VCaP (cell line): ENCODE data around the gene DDX39A.

Source experiments
- H3K27ac ChIP-seq: fragments of 450-650 bp; 2 replicates; pipeline ENCODE4 v1.5.1; 2017
- TF ChIP-seq, protein P1 (sequence below): fragments of 450-650 bp; conservative IDR thresholded peaks from 2 replicates; pipeline ENCODE4 v1.5.1; 2017; ENCODE audit warnings: mild to moderate bottlenecking, moderate library complexity

Gene DDX39A

GRCh38 chr19:14440049-14440448, 20.9 kb upstream of the DDX39A start:
- no peak overlapping the region for H3K27ac ChIP-seq
- TF ChIP-seq, protein P1, sequence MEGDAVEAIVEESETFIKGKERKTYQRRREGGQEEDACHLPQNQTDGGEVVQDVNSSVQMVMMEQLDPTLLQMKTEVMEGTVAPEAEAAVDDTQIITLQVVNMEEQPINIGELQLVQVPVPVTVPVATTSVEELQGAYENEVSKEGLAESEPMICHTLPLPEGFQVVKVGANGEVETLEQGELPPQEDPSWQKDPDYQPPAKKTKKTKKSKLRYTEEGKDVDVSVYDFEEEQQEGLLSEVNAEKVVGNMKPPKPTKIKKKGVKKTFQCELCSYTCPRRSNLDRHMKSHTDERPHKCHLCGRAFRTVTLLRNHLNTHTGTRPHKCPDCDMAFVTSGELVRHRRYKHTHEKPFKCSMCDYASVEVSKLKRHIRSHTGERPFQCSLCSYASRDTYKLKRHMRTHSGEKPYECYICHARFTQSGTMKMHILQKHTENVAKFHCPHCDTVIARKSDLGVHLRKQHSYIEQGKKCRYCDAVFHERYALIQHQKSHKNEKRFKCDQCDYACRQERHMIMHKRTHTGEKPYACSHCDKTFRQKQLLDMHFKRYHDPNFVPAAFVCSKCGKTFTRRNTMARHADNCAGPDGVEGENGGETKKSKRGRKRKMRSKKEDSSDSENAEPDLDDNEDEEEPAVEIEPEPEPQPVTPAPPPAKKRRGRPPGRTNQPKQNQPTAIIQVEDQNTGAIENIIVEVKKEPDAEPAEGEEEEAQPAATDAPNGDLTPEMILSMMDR = no peak

- H3K27ac ChIP-seq = no peak overlapping the region
- TF ChIP-seq, protein P1 = no peak
These were observed 19.9 kb upstream of the DDX39A start for GRCh38 chr19:14439014-14439413.

DNA sequence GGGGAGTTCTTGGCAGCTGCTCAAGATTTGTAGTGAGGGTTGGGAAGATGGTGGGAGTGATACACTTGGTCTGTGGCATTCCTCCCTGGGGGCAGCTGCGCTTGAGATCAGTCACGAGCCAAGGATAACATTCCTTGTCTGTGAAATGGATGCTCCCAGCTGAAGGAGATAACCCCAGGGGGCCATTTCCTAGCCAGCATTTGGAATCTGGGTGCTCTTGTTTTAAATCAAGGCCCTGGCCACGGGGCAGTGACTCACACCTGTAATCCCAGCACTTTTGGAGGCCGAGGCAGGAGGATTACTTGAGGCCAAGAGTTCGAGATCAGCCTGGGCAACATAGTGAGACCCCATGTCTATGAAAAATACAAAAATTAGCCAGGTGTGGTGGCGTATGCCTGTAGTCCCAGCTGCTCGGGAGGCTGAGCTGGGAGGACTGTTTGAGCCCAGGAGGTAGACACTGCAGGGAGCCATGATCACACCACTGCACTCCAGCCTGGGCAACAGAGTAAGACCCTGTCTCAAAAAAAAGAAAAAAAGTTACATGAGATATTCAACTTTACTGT, 18.5 kb upstream of the DDX39A start:
- TF ChIP-seq, protein P1 = no peak
- H3K27ac ChIP-seq = no peak overlapping the region

DNA sequence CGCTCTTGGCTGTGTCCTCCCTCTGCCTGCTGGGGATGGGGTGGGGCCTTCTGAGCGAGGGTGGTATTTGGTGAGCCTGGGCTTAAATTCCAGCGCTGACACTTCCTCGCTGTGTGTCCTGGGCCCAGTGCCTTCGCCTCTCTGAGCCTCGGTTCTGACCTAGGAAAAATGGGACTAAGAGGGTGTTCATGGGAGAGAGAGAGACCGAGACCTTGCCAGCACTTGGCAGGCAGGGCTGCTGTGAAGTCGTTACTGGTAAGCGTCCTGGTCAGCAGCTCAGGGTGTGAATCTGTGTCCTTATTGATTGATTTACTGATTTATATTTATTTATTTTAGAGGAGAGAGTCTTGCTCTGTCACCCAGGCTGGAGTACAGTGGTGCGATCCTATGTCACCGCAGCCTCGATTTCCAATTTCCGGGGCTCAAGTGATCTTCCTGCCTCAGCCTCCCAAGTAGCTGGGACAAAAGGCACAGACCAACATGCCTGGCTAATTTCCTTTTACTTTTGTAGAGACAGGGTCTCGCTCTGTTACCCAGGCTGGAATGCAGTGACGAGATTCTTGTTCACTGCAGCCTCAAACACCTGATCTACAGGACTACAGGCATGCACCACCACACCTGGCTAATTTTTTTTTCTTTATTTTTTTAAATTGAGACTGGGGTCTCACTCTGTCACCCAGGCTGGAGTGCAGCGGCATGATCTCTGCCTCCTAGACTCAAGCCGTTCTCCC, 16.3 kb upstream of the DDX39A start:
- peak overlapping the region; percentile 95 for H3K27ac ChIP-seq
- TF ChIP-seq, protein P1 = no peak

- TF ChIP-seq, protein P1 = no peak; the same call in 1 of the 2 replicates
- peak overlapping the region; percentile 95 for H3K27ac ChIP-seq
These were observed 15.6 kb upstream of the DDX39A start for GRCh38 chr19:14434543-14435319.

DNA sequence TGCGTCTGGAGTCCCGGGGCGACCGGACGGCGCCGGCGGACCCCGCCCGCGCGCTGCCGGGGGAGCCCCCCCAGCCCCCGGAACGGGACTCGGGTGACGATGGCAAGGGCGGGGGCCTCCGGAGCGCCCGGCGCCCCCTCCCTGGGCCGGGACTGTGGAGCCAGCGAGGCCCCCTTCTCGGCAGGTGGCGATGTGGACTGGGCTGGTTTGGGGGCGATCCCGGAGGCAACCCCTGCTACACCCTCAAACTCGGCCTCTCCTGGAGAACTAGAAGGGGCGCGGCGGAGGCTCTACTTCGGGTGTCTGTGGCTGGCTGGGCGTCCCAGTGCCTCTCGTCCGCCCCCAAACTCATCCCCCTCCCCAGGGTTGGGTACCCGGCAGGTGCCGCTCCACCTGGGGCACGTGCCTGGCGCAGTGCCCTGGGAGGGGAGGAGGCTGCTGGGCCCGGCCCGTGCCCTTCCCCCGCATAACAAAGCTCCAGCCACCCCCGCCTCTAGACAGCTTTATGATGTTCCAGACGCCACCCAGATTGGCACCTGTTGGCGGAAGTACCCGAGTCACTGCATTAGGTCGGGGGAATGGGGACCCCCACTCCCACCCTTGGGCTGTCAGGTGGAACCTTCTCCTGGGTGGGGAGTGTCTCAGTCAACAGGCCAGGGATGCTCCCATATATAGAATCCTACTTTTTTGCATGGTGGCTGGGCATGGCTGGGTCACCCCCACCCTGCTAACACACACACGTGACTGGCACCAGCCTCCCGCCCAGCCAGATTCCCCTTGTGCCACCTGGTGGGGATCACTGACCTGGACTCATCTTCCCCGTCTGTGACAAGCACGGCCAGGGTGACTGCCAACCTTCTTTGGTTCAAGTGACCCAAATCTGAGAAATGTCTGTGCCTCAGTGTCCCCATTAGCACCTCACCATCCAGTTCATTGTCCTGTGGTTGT, 14.7 kb upstream of the DDX39A start:
- TF ChIP-seq, protein P1 = 0 out of 2 replicates have a peak, but pooled peaks have one; percentile 25
- peak overlapping the region; percentile 95 for H3K27ac ChIP-seq
